ENCODE data around the gene STAT4.

Gene STAT4

GRCh38 chr2:191144217-191144616 is 6.6 kb downstream of the STAT4 start:
- no peak for DNase-seq

GRCh38 chr2:191143791-191144190 is 7.0 kb downstream of the STAT4 start:
- no peak for DNase-seq

GRCh38 chr2:191128911-191129304 is 21.9 kb downstream of the STAT4 start:
- DNase-seq, result no peak

- DNase-seq, result no peak
Measured at GRCh38 chr2:191128172-191128910, 22.5 kb downstream of the STAT4 start.

- DNase-seq, result no peak
Measured at GRCh38 chr2:191127235-191127634, 23.6 kb downstream of the STAT4 start.

GRCh38 chr2:191126386-191127085 is 24.3 kb downstream of the STAT4 start:
- no peak for DNase-seq

- DNase-seq, result no peak
Measured at GRCh38 chr2:191125646-191126045, 25.1 kb downstream of the STAT4 start.

GRCh38 chr2:191122638-191123294 is 28.0 kb downstream of the STAT4 start:
- DNase-seq, result no peak

GRCh38 chr2:191117341-191117740 is 33.5 kb downstream of the STAT4 start:
- no peak for DNase-seq

GRCh38 chr2:191115804-191116203 is 35.0 kb downstream of the STAT4 start:
- DNase-seq, result no peak

- no peak for DNase-seq
Measured at GRCh38 chr2:191115391-191115790, 35.4 kb downstream of the STAT4 start.

- no peak for DNase-seq
Measured at GRCh38 chr2:191114403-191114886, 36.3 kb downstream of the STAT4 start.

- no peak for DNase-seq
Measured at GRCh38 chr2:191113761-191114160, 37.0 kb downstream of the STAT4 start.

- DNase-seq, result no peak
Measured at GRCh38 chr2:191112448-191112901, 38.3 kb downstream of the STAT4 start.

- DNase-seq, result no peak
Measured at GRCh38 chr2:191109888-191110287, 40.9 kb downstream of the STAT4 start.

- no peak for DNase-seq
Measured at GRCh38 chr2:191108331-191108730, 42.5 kb downstream of the STAT4 start.

GRCh38 chr2:191105082-191105481 is 45.7 kb downstream of the STAT4 start:
- DNase-seq, result no peak

- DNase-seq, result no peak
Measured at GRCh38 chr2:191103774-191104173, 47.0 kb downstream of the STAT4 start.

- no peak for DNase-seq
Measured at GRCh38 chr2:191100216-191100615, 50.6 kb downstream of the STAT4 start.

- DNase-seq, result no peak
Measured at GRCh38 chr2:191087311-191087710, 63.5 kb downstream of the STAT4 start.

- no peak for DNase-seq
Measured at GRCh38 chr2:191086706-191087105, 64.1 kb downstream of the STAT4 start.

GRCh38 chr2:191083540-191083939 is 67.3 kb downstream of the STAT4 start:
- no peak for DNase-seq

GRCh38 chr2:191082321-191082720 is 68.5 kb downstream of the STAT4 start:
- no peak for DNase-seq
